ENCODE results near the gene TADA3. TPM values are rescaled to one million over a fixed set of nuclear protein-coding genes. Genes with fewer than 3 reads are reported as not detected.

Gene TADA3
- total RNA-seq, 1 experiment from 2014 or later: 49.2 TPM

DNA sequence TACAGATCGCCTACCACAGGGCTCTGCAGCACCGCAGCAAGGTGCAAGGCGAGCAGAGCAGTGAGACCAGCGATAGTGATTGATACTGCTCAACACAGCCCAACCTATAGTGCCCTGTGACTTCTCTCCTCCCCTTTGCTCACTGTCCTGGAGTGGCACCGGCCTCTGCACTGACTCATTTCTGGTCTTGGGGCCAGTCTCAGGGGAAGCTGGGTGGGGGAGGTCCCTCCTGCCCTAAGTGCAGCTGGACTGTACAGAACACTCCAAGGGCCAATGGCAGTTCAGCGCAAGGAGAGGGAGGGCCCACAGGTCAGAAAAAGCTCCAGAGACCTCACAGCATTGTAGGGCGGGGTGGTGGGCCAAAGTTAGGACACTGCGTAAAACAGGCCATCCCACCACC lies 45.0 kb downstream of the TADA3 start:
- Histone ChIP-seq H3K4me3 (ENCODE audit: low read depth, low read length) (no peak overlapping the region), H3K9me3 (no peaks in the 10 kb centered on the region), H3K36me3 (ENCODE audit: control insufficient read depth, insufficient read depth, low read length) (peaks cover 3% of the 10 kb centered on the region; the same call in 1 of the 2 replicates), H3K4me1 (peaks cover 8% of the 10 kb centered on the region; the same call in 1 of the 2 replicates), H3K27me3 (replicated peaks; ENCODE audit: control insufficient read depth, insufficient read depth, low read length) (no peaks in the 10 kb centered on the region)
- ChIA-PET CTCF (no interaction called here), POLR2A (no interaction called here)
- no peak for TF ChIP-seq CTCF (IDR thresholded peaks at IDR 0.05; ENCODE audit: insufficient read depth in 1 of 2, low read depth in 1 of 2, low read length in 1 of 2, severe bottlenecking in 1 of 2, unreplicated experiment in 1 of 2)
- Mint-ChIP-seq H3K4me1 (ENCODE audit: low read depth, unreplicated experiment) (no peaks in the 10 kb centered on the region), H3K27me3 (ENCODE audit: insufficient read depth, unreplicated experiment) (no peaks in the 10 kb centered on the region), H3K4me3 (ENCODE audit: unreplicated experiment) (no peak overlapping the region), H3K27ac (ENCODE audit: unreplicated experiment) (no peak overlapping the region), H3K9me3 (ENCODE audit: unreplicated experiment) (no peaks in the 10 kb centered on the region), H3K36me3 (ENCODE audit: insufficient read depth, unreplicated experiment) (peaks cover 24% of the 10 kb centered on the region)
- BruUV-seq (replicated peaks): no TSS peak
- no peak for DNase-seq
- intact Hi-C loops (cut with micrococcal nuclease; ENCODE audit: unreplicated experiment): no loop called here

DNA sequence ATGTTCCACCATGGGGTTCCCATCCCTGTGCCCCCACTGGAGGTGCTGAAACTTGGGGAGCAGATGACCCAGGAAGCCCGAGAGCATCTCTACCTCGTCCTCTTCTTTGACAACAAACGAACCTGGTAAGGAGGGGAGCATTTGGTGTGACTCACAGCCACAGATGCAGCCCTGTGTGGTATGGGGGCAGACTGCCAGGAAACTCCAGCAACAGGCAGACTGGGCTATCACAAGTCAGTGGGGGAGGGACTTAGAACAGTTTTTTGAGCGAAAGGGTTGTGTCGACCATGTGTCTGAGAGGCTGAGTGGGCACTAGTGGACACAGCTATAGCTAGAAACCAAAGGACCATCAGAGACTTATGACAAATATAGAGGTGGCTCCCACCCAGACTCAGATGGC lies 45.9 kb downstream of the TADA3 start:
- CTCF ChIA-PET: no interaction called here
- no peaks in the 10 kb centered on the region for H3K9me3 Mint-ChIP-seq (ENCODE audit: unreplicated experiment)
- Histone ChIP-seq H3K4me1 (peaks cover 7% of the 10 kb centered on the region; the same call in 1 of the 2 replicates), H3K9me3 (no peaks in the 10 kb centered on the region), H3K4me3 (ENCODE audit: low read depth, low read length) (no peak overlapping the region), H3K27me3 (replicated peaks; ENCODE audit: control insufficient read depth, insufficient read depth, low read length) (no peaks in the 10 kb centered on the region), H3K36me3 (ENCODE audit: control insufficient read depth, insufficient read depth, low read length) (peaks cover 3% of the 10 kb centered on the region)
- no peak overlapping the region for H3K4me3 Mint-ChIP-seq (ENCODE audit: unreplicated experiment)
- intact Hi-C loops (cut with micrococcal nuclease; ENCODE audit: unreplicated experiment): no loop called here
- H3K4me1 Mint-ChIP-seq (ENCODE audit: low read depth, unreplicated experiment): no peaks in the 10 kb centered on the region
- POLR2A ChIA-PET: no interaction called here
- no peaks in the 10 kb centered on the region for H3K27me3 Mint-ChIP-seq (ENCODE audit: insufficient read depth, unreplicated experiment)
- TF ChIP-seq CTCF (IDR thresholded peaks at IDR 0.05; ENCODE audit: insufficient read depth in 1 of 2, low read depth in 1 of 2, low read length in 1 of 2, severe bottlenecking in 1 of 2, unreplicated experiment in 1 of 2): no peak
- DNase-seq: no peak
- H3K36me3 Mint-ChIP-seq (ENCODE audit: insufficient read depth, unreplicated experiment): peaks cover 31% of the 10 kb centered on the region
- no TSS peak for BruUV-seq (replicated peaks)
- H3K27ac Mint-ChIP-seq (ENCODE audit: unreplicated experiment): no peak overlapping the region

DNA sequence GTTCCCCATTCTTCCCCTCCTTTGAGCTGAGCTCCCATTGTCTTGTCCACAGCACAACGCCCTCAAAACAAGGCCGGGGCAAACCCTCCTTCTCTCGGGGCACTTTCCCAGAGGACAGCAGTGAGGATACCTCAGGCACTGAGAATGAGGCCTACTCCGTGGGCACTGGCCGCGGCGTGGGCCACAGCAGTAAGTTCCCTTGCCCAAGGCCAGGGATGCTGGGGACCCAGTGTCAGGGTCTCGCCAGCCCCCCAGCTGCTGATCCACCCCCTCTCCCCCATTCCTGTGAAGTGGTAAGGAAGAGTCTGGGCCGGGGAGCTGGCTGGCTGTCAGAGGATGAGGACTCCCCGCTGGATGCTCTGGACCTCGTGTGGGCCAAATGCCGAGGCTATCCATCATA lies 46.8 kb downstream of the TADA3 start:
- no peak for DNase-seq
- Histone ChIP-seq H3K36me3 (ENCODE audit: control insufficient read depth, insufficient read depth, low read length) (peaks cover 5% of the 10 kb centered on the region), H3K4me1 (0 out of 2 replicates have a peak, but pooled peaks cover 4% of the 10 kb centered on the region), H3K4me3 (ENCODE audit: low read depth, low read length) (no peak overlapping the region), H3K27me3 (replicated peaks; ENCODE audit: control insufficient read depth, insufficient read depth, low read length) (no peaks in the 10 kb centered on the region), H3K9me3 (no peaks in the 10 kb centered on the region)
- CTCF ChIA-PET: no interaction called here
- POLR2A ChIA-PET: no interaction called here
- intact Hi-C loops (cut with micrococcal nuclease; ENCODE audit: unreplicated experiment): no loop called here
- no TSS peak for BruUV-seq (replicated peaks)
- Mint-ChIP-seq H3K4me3 (ENCODE audit: unreplicated experiment) (no peak overlapping the region), H3K9me3 (ENCODE audit: unreplicated experiment) (no peaks in the 10 kb centered on the region), H3K36me3 (ENCODE audit: insufficient read depth, unreplicated experiment) (peaks cover 39% of the 10 kb centered on the region), H3K27me3 (ENCODE audit: insufficient read depth, unreplicated experiment) (no peaks in the 10 kb centered on the region), H3K27ac (ENCODE audit: unreplicated experiment) (no peak overlapping the region), H3K4me1 (ENCODE audit: low read depth, unreplicated experiment) (no peaks in the 10 kb centered on the region)
- no peak for TF ChIP-seq CTCF (IDR thresholded peaks at IDR 0.05; ENCODE audit: insufficient read depth in 1 of 2, low read depth in 1 of 2, low read length in 1 of 2, severe bottlenecking in 1 of 2, unreplicated experiment in 1 of 2)
